AG04449 (cell line): ENCODE results near the gene SRRM5.

Experiments used
- CTCF ChIA-PET: fragments of 350-600 bp; formaldehyde crosslinking; extraction: SDS; loops from one replicate; lab custom pipeline; 2021; ENCODE audit warnings: antibody characterized with exemption; lab: Yijun Ruan, JAX
- POLR2A ChIA-PET: fragments of 400-600, 350-600 bp; formaldehyde crosslinking; extraction: SDS; loops from one replicate; lab custom pipeline; 2020; ENCODE audit warnings: antibody characterized with exemption, inconsistent platforms; lab: Yijun Ruan, JAX
- DNase-seq: peaks from one replicate; pipeline ENCODE4 v3.0.0-alpha.2; 2010; ENCODE audit warnings: low read depth, low spot score
- H3K4me3 ChIP-seq: 2 replicates; pipeline ENCODE4 v1.5.1; 2011; ENCODE audit warnings: low read depth, mild to moderate bottlenecking, control low read depth, low read length
- TF ChIP-seq, protein P1 (sequence below): IDR thresholded peaks from one replicate; pipeline ENCODE4 v1.5.1; 2011; ENCODE audit warnings: mild to moderate bottlenecking, moderate library complexity, low read length, control low read depth, inconsistent platforms; ENCODE audit not compliant: insufficient read depth; ENCODE audit errors: missing control alignments

Gene SRRM5

DNA sequence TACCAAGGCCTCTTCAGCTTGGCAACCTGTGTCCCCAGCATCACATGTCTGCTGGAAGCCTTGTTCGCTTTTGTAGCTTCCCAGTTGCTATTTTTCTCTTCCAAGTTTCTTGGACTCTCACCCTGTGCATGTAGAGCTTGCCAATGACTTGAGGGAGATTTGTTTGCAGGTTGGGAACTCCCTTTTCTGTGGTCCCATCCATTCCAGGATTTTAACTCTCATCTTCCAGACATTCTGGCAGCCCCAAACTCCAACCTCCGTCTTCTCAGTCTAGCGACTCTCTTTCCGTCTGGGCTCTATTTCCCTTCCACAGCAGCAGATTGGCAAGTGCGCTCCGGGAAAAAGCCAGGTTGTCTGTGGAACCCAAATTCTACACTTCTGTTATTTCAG lies 49.1 kb downstream of the SRRM5 start:
- ChIA-PET CTCF (interaction anchor here (2.2 kb wide), 1 partner anchor 19 kb away, joined by 8 read pairs; no protein-coding TSS in a partner anchor), POLR2A (no interaction called here)
- DNase-seq, result no peak
- no peak overlapping the region for H3K4me3 ChIP-seq
- TF ChIP-seq, protein P1, sequence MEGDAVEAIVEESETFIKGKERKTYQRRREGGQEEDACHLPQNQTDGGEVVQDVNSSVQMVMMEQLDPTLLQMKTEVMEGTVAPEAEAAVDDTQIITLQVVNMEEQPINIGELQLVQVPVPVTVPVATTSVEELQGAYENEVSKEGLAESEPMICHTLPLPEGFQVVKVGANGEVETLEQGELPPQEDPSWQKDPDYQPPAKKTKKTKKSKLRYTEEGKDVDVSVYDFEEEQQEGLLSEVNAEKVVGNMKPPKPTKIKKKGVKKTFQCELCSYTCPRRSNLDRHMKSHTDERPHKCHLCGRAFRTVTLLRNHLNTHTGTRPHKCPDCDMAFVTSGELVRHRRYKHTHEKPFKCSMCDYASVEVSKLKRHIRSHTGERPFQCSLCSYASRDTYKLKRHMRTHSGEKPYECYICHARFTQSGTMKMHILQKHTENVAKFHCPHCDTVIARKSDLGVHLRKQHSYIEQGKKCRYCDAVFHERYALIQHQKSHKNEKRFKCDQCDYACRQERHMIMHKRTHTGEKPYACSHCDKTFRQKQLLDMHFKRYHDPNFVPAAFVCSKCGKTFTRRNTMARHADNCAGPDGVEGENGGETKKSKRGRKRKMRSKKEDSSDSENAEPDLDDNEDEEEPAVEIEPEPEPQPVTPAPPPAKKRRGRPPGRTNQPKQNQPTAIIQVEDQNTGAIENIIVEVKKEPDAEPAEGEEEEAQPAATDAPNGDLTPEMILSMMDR, result no peak

DNA sequence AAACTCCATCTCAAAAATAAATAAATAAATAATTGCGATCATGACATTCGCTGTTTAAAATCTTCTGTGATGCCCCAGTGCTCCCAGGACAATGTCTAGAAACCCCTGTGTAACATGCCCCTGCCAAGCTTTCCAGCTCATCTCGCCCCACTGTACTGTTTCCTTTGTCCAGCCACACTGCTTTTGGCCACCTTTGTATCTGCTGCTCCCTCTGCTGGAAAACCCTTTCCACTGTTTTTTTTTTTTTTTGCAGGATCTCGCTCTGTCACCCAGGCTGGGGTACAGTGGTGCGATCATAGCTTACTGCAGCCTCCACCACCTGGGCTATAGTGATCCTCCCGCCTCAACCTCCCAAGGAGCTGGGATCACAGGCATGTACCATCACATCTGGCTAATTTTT lies 50.6 kb downstream of the SRRM5 start:
- CTCF ChIA-PET, result interaction anchor here (0.6 to 2.2 kb wide), 8 partner anchors 11 to 559 kb away, joined by 3 to 8 read pairs (median 4); no protein-coding TSS in a partner anchor
- TF ChIP-seq, protein P1, result peak; percentile 24
- POLR2A ChIA-PET, result no interaction called here
- no peak for DNase-seq
- H3K4me3 ChIP-seq, result no peak overlapping the region

DNA sequence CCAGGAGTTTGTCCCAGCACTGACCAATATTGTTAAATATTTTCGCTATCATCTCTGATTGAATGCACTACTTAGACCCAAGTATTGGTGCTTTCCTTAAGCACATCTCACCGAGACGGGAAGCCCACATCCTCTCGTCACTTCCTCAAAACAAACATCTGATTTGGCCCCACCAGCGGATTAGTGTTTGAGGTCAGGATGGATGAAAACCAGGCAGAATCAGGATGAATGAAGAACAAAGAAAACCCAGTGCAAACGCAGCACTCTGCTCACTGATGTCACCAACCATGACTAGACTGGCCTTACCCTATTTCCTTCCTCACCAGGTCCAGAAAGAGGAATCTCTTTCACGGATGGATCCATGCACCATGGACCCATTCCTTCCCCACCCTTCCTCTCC lies 52.1 kb downstream of the SRRM5 start:
- no peak overlapping the region for H3K4me3 ChIP-seq
- TF ChIP-seq, protein P1, result no peak
- no peak for DNase-seq
- POLR2A ChIA-PET, result no interaction called here
- CTCF ChIA-PET, result interaction anchor here (1.6 kb wide), 1 partner anchor 12 kb away, joined by 7 read pairs; no protein-coding TSS in a partner anchor
